Right lung (tissue), 10 donors: ENCODE data around the gene TAF10. TPM values are rescaled to one million over a fixed set of nuclear protein-coding genes. Genes with fewer than 3 reads are reported as not detected.

Source experiments
- DNase-seq, 2 donors: peaks; one replicate each; pipeline ENCODE4 v3.0.0-alpha.2; 2013
- long read RNA-seq, 8 donors: transcript quantifications; one replicate each; lab custom pipeline, GENCODE V29; 2026
- polyA plus RNA-seq, 5 donors: library from polyadenylated mRNA; unstranded; fragments of 120-200 nt; gene quantifications; one replicate each; pipeline versions ENCODE4 v1.2.1 to v1.2.3, GENCODE V29; 2013; ENCODE audit warnings: inconsistent platforms in 1 of 5, low replicate concordance in 1 of 5; ENCODE audit not compliant: insufficient read length in 5 of 5, insufficient read depth in 1 of 5

Gene TAF10
- 10 to 100 TPM; 53.3 to 74.1 (median 60.9) TPM for polyA plus RNA-seq
- long read RNA-seq, donor 1, full-length matches to known transcripts: 66 of 276 reads
- long read RNA-seq, donor 1, partial matches to known transcripts: 146 of 276 reads
- long read RNA-seq, donor 1, other reads (novel, unspliced or antisense): 64 of 276 reads
- long read RNA-seq, donor 2, transcript TAF10-201 (5 exons, 1,215 nt): major isoform, 35 of 165 reads
- long read RNA-seq, donor 2, partial matches to known transcripts: 86 of 165 reads
- long read RNA-seq, donor 2, other reads (novel, unspliced or antisense): 43 of 165 reads
- long read RNA-seq, donor 3, full-length matches to known transcripts: 41 of 49 reads
- long read RNA-seq, donor 3, partial matches to known transcripts: 8 of 49 reads
- long read RNA-seq, donor 3, other reads (novel, unspliced or antisense): 0 of 49 reads
- long read RNA-seq, donor 4, full-length matches to known transcripts: 30 of 35 reads
- long read RNA-seq, donor 4, partial matches to known transcripts: 5 of 35 reads
- long read RNA-seq, donor 4, other reads (novel, unspliced or antisense): 0 of 35 reads
- long read RNA-seq, donor 5, full-length matches to known transcripts: 57 of 70 reads
- long read RNA-seq, donor 5, partial matches to known transcripts: 13 of 70 reads
- long read RNA-seq, donor 5, other reads (novel, unspliced or antisense): 0 of 70 reads
- long read RNA-seq, donor 6, full-length matches to known transcripts: 61 of 69 reads
- long read RNA-seq, donor 6, partial matches to known transcripts: 8 of 69 reads
- long read RNA-seq, donor 6, other reads (novel, unspliced or antisense): 0 of 69 reads
- long read RNA-seq, donor 7, full-length matches to known transcripts: 30 of 30 reads
- long read RNA-seq, donor 7, partial matches to known transcripts: 0 of 30 reads
- long read RNA-seq, donor 7, other reads (novel, unspliced or antisense): 0 of 30 reads
- long read RNA-seq, donor 8, transcript TAF10-201 (5 exons, 1,215 nt): major isoform, 17 of 17 reads
- long read RNA-seq, donor 8, partial matches to known transcripts: 0 of 17 reads
- long read RNA-seq, donor 8, other reads (novel, unspliced or antisense): 0 of 17 reads

GRCh38 chr11:6612213-6613041 is at the start of gene TAF10:
TSS of gene TAF10 (minus strand) at chr11:6612216. CDS start at chr11:6612189, 27 bp downstream.
- DNase-seq: peak; percentile 94

- DNase-seq: no peak
Measured at GRCh38 chr11:6660712-6661111, 48.7 kb upstream of the TAF10 start.

GRCh38 chr11:6658647-6659046 is 46.6 kb upstream of the TAF10 start:
- DNase-seq: no peak

GRCh38 chr11:6657346-6657745 is 45.3 kb upstream of the TAF10 start:
- DNase-seq: no peak

- no peak for DNase-seq
Measured at GRCh38 chr11:6656936-6657335, 44.9 kb upstream of the TAF10 start.

GRCh38 chr11:6656584-6656915 is 44.5 kb upstream of the TAF10 start:
- DNase-seq: no peak

- DNase-seq: peak; percentile 42 to 49
Measured at GRCh38 chr11:6655790-6656583, 44.0 kb upstream of the TAF10 start, which contains the start of gene DCHS1. TSS of gene DCHS1 (minus strand) at chr11:6655809. CDS start at chr11:6641613, 14,196 bp downstream.

- DNase-seq: peak; percentile 41 to 51
Measured at GRCh38 chr11:6655020-6655789, 43.2 kb upstream of the TAF10 start.

GRCh38 chr11:6654281-6655019 is 42.4 kb upstream of the TAF10 start:
- no peak for DNase-seq

GRCh38 chr11:6653656-6654055 is 41.6 kb upstream of the TAF10 start:
- DNase-seq: no peak

- DNase-seq: no peak
Measured at GRCh38 chr11:6653097-6653496, 41.1 kb upstream of the TAF10 start.

- no peak for DNase-seq
Measured at GRCh38 chr11:6652182-6652581, 40.2 kb upstream of the TAF10 start.

GRCh38 chr11:6650980-6651379 is 39.0 kb upstream of the TAF10 start:
- DNase-seq: no peak

GRCh38 chr11:6650104-6650503 is 38.1 kb upstream of the TAF10 start:
- no peak for DNase-seq

- no peak for DNase-seq
Measured at GRCh38 chr11:6648501-6648900, 36.5 kb upstream of the TAF10 start.

- no peak for DNase-seq
Measured at GRCh38 chr11:6647836-6648235, 35.8 kb upstream of the TAF10 start.

GRCh38 chr11:6646918-6647679 is 35.1 kb upstream of the TAF10 start:
- no peak for DNase-seq

- DNase-seq: no peak
Measured at GRCh38 chr11:6646576-6646917, 34.5 kb upstream of the TAF10 start.
